Nephron (organoid): ENCODE data around the gene MITF.
A peak's percentile ranks its signal among the peaks of the same experiment; 100 is the strongest.

ENCODE experiments used
- H3K27ac Mint-ChIP-seq, 3 experiments: 2 replicates each; pipeline ENCODE4 v1.8.0; 2020; ENCODE audit warnings: mixed read lengths in 3 of 3, mild to moderate bottlenecking in 2 of 3, moderate library complexity in 1 of 3
- H3K27me3 Mint-ChIP-seq: 2 replicates; pipeline ENCODE4 v1.8.0; 2021; ENCODE audit warnings: low read depth, mild to moderate bottlenecking, moderate library complexity, mixed read lengths
- H3K36me3 Mint-ChIP-seq: 2 replicates; pipeline ENCODE4 v1.8.0; 2020; ENCODE audit warnings: low read depth, mixed read lengths
- H3K4me1 Mint-ChIP-seq: 2 replicates; pipeline ENCODE4 v1.8.0; 2020; ENCODE audit warnings: mixed read lengths
- H3K4me3 Mint-ChIP-seq, 3 experiments: 2 replicates each; pipeline ENCODE4 v1.8.0; 2020; ENCODE audit warnings: mild to moderate bottlenecking in 3 of 3, mixed read lengths in 3 of 3, moderate library complexity in 2 of 3
- H3K9me3 Mint-ChIP-seq: 2 replicates; pipeline ENCODE4 v1.8.0; 2020; ENCODE audit warnings: mixed read lengths
- CTCF ChIP-seq, 3 experiments: fragments of 200-600 bp; sonication (generic); IDR thresholded peaks; one replicate each; pipeline ENCODE4 v1.5.0; 2021; ENCODE audit warnings: antibody characterized with exemption in 3 of 3; ENCODE audit not compliant: unreplicated experiment in 3 of 3

MITF gene

GRCh38 chr3:69888040-69888942, 149.0 kb downstream of the MITF start:
- peak overlapping the region in 2 of 3 experiments; percentile 26 to 78 for H3K27ac Mint-ChIP-seq
- H3K27me3 Mint-ChIP-seq, result no peaks in the 10 kb centered on the region
- no peak for TF ChIP-seq CTCF (IDR thresholded peaks at IDR 0.05; ENCODE audit: unreplicated experiment in 3 of 3)
- H3K36me3 Mint-ChIP-seq, result no peaks in the 10 kb centered on the region
- no peaks in the 10 kb centered on the region for H3K4me1 Mint-ChIP-seq
- peak overlapping the region in 1 of 3 experiments; percentile 23 for H3K4me3 Mint-ChIP-seq
- H3K9me3 Mint-ChIP-seq, result no peaks in the 10 kb centered on the region

- Mint-ChIP-seq H3K27ac (peak overlapping the region in 2 of 3 experiments; percentile 26 to 78), H3K4me1 (no peaks in the 10 kb centered on the region), H3K27me3 (no peaks in the 10 kb centered on the region), H3K4me3 (peak overlapping the region in 1 of 3 experiments; percentile 23), H3K36me3 (no peaks in the 10 kb centered on the region), H3K9me3 (no peaks in the 10 kb centered on the region)
- TF ChIP-seq CTCF (IDR thresholded peaks at IDR 0.05; ENCODE audit: unreplicated experiment in 3 of 3), result no peak
Observed at GRCh38 chr3:69888943-69889315, 149.7 kb downstream of the MITF start.

GRCh38 chr3:69890084-69890483, 150.8 kb downstream of the MITF start:
- Mint-ChIP-seq H3K4me3 (no peak overlapping the region), H3K36me3 (no peaks in the 10 kb centered on the region), H3K27me3 (no peaks in the 10 kb centered on the region), H3K4me1 (no peaks in the 10 kb centered on the region), H3K9me3 (no peaks in the 10 kb centered on the region), H3K27ac (no peak overlapping the region)
- TF ChIP-seq CTCF (IDR thresholded peaks at IDR 0.05; ENCODE audit: unreplicated experiment in 3 of 3), result no peak

- no peaks in the 10 kb centered on the region for H3K36me3 Mint-ChIP-seq
- H3K27me3 Mint-ChIP-seq, result no peaks in the 10 kb centered on the region
- TF ChIP-seq CTCF (IDR thresholded peaks at IDR 0.05; ENCODE audit: unreplicated experiment in 3 of 3), result no peak
- no peak overlapping the region for H3K27ac Mint-ChIP-seq
- no peaks in the 10 kb centered on the region for H3K4me1 Mint-ChIP-seq
- H3K4me3 Mint-ChIP-seq, result no peak overlapping the region
- H3K9me3 Mint-ChIP-seq, result no peaks in the 10 kb centered on the region
Observed at GRCh38 chr3:69890691-69891090, 151.4 kb downstream of the MITF start.

- no peaks in the 10 kb centered on the region for H3K27me3 Mint-ChIP-seq
Observed at GRCh38 chr3:69892706-69893105, 153.4 kb downstream of the MITF start.

More at GRCh38 chr3:69892706-69893105, 153.4 kb downstream of the MITF start:
- TF ChIP-seq CTCF (IDR thresholded peaks at IDR 0.05; ENCODE audit: unreplicated experiment in 3 of 3), result no peak
- no peaks in the 10 kb centered on the region for H3K36me3 Mint-ChIP-seq
- no peaks in the 10 kb centered on the region for H3K9me3 Mint-ChIP-seq
- no peaks in the 10 kb centered on the region for H3K4me1 Mint-ChIP-seq
- H3K4me3 Mint-ChIP-seq, result no peak overlapping the region
- no peak overlapping the region for H3K27ac Mint-ChIP-seq
